ENCODE results near the gene PHOX2A. TPM values are rescaled to one million over a fixed set of nuclear protein-coding genes. Genes with fewer than 3 reads are reported as not detected.
"Not testable (repeated sequence)": the region's sequence is repeated elsewhere in the genome, so short reads cannot be mapped to it uniquely, and the experiment has no call there.

The PHOX2A gene
- total and polyA plus RNA-seq, 2 of the 13 experiments (the other 11 are each of a cell fraction or from before 2014, with no cell fraction given): not detected

- TF ChIP-seq ZNF232 (CRISPR knock-in tag; IDR thresholded peaks at IDR 0.05; ENCODE audit: borderline replicate concordance) (no peak), RBAK (CRISPR knock-in tag; IDR thresholded peaks at IDR 0.05) (no peak)
These were observed 49.4 kb upstream of the PHOX2A start (continued) for GRCh38 chr11:72293391-72293790.

- no TSS peak for BruUV-seq (replicated peaks)
- H3K4me3 ChIP-seq (replicated peaks in 1 of 3; ENCODE audit: insufficient read depth in 1 of 3, low read depth in 2 of 3, low read length in 3 of 3): no peak overlapping the region
- H3K36me3 ChIP-seq (replicated peaks in 1 of 2; ENCODE audit: control insufficient read depth in 1 of 2, insufficient read depth in 2 of 2, low read length in 2 of 2): peaks cover 1 to 21% of the 10 kb centered on the region in 2 experiments; a peak in 2 of 5 replicates
- H3K4me2 ChIP-seq (ENCODE audit: low read depth, low read length): no peak overlapping the region
- intact Hi-C loops (cut with micrococcal nuclease; ENCODE audit: unreplicated experiment) (no loop called here), in situ Hi-C loops (cut with HindIII; ENCODE audit: extremely low pct_ligation_motif_present, low pct_unique_long_range_greater_than_20kb) (no loop called here)
- H3K4me1 ChIP-seq (ENCODE audit: insufficient read depth, low read length): no peaks in the 10 kb centered on the region
- ATAC-seq (no peak), DNase-seq (ENCODE audit: low spot score) (no peak), FAIRE-seq (no peak)
- no peaks in the 10 kb centered on the region for H3K79me2 ChIP-seq (ENCODE audit: insufficient read depth, low read length)
- H4K20me1 ChIP-seq (ENCODE audit: insufficient read depth, low read length): no peaks in the 10 kb centered on the region
- H3K27me3 ChIP-seq (ENCODE audit: control insufficient read depth in 1 of 2, insufficient read depth in 2 of 2, low read length in 2 of 2): no peaks in the 10 kb centered on the region
- no peaks in the 10 kb centered on the region for H3K9me3 ChIP-seq (ENCODE audit: low read length)
- no peak overlapping the region for H3K27ac ChIP-seq (ENCODE audit: extremely low read length, insufficient read depth, low read length)
- POLR2A ChIA-PET: no interaction called here
- no peak overlapping the region for H3K9ac ChIP-seq (ENCODE audit: insufficient read depth, low read depth, low read length)
- WGBS (ENCODE audit: low lambda C conversion rate): 100% methylated on average over 4 of the region's 8 CpGs
- no peak for TF ChIP-seq ELK4 (CRISPR knock-in tag; IDR thresholded peaks at IDR 0.05; ENCODE audit: borderline replicate concordance)
- TF ChIP-seq ZNF317 (CRISPR knock-in tag; IDR thresholded peaks at IDR 0.05): no peak
- CTCF ChIA-PET (ENCODE audit: low intra/inter-chr PET ratio, low total read pairs): interaction anchor here (1.9 kb wide), 1 partner anchor 122 kb away, joined by 6 read pairs; no protein-coding TSS in a partner anchor
- no peak overlapping the region for H2AFZ ChIP-seq (ENCODE audit: low read length)
These were observed 48.3 kb upstream of the PHOX2A start for GRCh38 chr11:72292106-72292785.

- H3K4me2 ChIP-seq (ENCODE audit: low read depth, low read length); intact Hi-C loops (cut with micrococcal nuclease; ENCODE audit: unreplicated experiment); H3K27me3 ChIP-seq (ENCODE audit: control insufficient read depth in 1 of 2, insufficient read depth in 2 of 2, low read length in 2 of 2); ATAC-seq; H2AFZ ChIP-seq (ENCODE audit: low read length); H3K27ac ChIP-seq (ENCODE audit: extremely low read length, insufficient read depth, low read length); H3K4me3 ChIP-seq (replicated peaks in 1 of 3; ENCODE audit: insufficient read depth in 1 of 3, low read depth in 2 of 3, low read length in 3 of 3); H3K9me3 ChIP-seq (ENCODE audit: low read length); H3K4me1 ChIP-seq (ENCODE audit: insufficient read depth, low read length); POLR2A ChIA-PET; H3K9ac ChIP-seq (ENCODE audit: insufficient read depth, low read depth, low read length); FAIRE-seq; H4K20me1 ChIP-seq (ENCODE audit: insufficient read depth, low read length); BruUV-seq (replicated peaks); H3K79me2 ChIP-seq (ENCODE audit: insufficient read depth, low read length); in situ Hi-C loops (cut with HindIII; ENCODE audit: extremely low pct_ligation_motif_present, low pct_unique_long_range_greater_than_20kb): not testable (repeated sequence)
- CTCF ChIA-PET (ENCODE audit: low intra/inter-chr PET ratio, low total read pairs): interaction anchor here (1.6 to 1.9 kb wide), 3 partner anchors 124 to 143 kb away, joined by 6 to 9 read pairs (median 6); partner anchors contain the start of gene CLPB
- 68% methylated on average over 6 of the region's 6 CpGs for WGBS (ENCODE audit: low lambda C conversion rate)
- DNase-seq (ENCODE audit: low spot score): peak; percentile 18
- peaks cover 1 to 11% of the 10 kb centered on the region in 2 experiments; a peak in 1 of 5 replicates for H3K36me3 ChIP-seq (replicated peaks in 1 of 2; ENCODE audit: control insufficient read depth in 1 of 2, insufficient read depth in 2 of 2, low read length in 2 of 2)
- TF ChIP-seq CTCF (CRISPR knock-in tag; IDR thresholded peaks at IDR 0.05) (peak; percentile 38; the same call in 1 of the 2 replicates), ZNF362 (CRISPR knock-in tag; IDR thresholded peaks at IDR 0.05; ENCODE audit: borderline replicate concordance) (peak; percentile 74; the same call in 1 of the 2 replicates), ZBTB33 (CRISPR knock-in tag; IDR thresholded peaks at IDR 0.05) (peak; percentile 56; the same call in 1 of the 2 replicates), ZNF441 (CRISPR knock-in tag; IDR thresholded peaks at IDR 0.05; ENCODE audit: borderline replicate concordance) (peak; percentile 47; the same call in 1 of the 2 replicates)
These were observed 46.8 kb upstream of the PHOX2A start for GRCh38 chr11:72290741-72291140.
